ENCODE measurements around the gene ASS1.

ASS1 gene

GRCh38 chr9:130535818-130536521 lies 91.2 kb downstream of the ASS1 start:
- no peak for DNase-seq (ENCODE audit: low spot score)

GRCh38 chr9:130536701-130537107 lies 91.9 kb downstream of the ASS1 start:
- no peak for DNase-seq (ENCODE audit: low spot score)

- no peak for DNase-seq (ENCODE audit: low spot score)
Observed at GRCh38 chr9:130537346-130538050, 92.7 kb downstream of the ASS1 start.

- no peak for DNase-seq (ENCODE audit: low spot score)
Observed at GRCh38 chr9:130539420-130540223, 94.9 kb downstream of the ASS1 start.

GRCh38 chr9:130541533-130541932 lies 96.8 kb downstream of the ASS1 start:
- DNase-seq (ENCODE audit: low spot score): no peak

- DNase-seq (ENCODE audit: low spot score): no peak
Observed at GRCh38 chr9:130542038-130542437, 97.3 kb downstream of the ASS1 start.

- no peak for DNase-seq (ENCODE audit: low spot score)
Observed at GRCh38 chr9:130542457-130543228, 97.9 kb downstream of the ASS1 start.

GRCh38 chr9:130543368-130543767 lies 98.6 kb downstream of the ASS1 start:
- no peak for DNase-seq (ENCODE audit: low spot score)

GRCh38 chr9:130543859-130544258 lies 99.1 kb downstream of the ASS1 start:
- no peak for DNase-seq (ENCODE audit: low spot score)

GRCh38 chr9:130544364-130544763 lies 99.6 kb downstream of the ASS1 start:
- DNase-seq (ENCODE audit: low spot score): no peak

GRCh38 chr9:130548103-130548502 lies 103.3 kb downstream of the ASS1 start:
- DNase-seq (ENCODE audit: low spot score): no peak

- no peak for DNase-seq (ENCODE audit: low spot score)
Observed at GRCh38 chr9:130549093-130549735, 104.5 kb downstream of the ASS1 start.

Measured in CD4-positive, alpha-beta T cell treated with Interleukin-2 at 100 ng/mL for 4 hours (primary cell).